PC-3 (cell line): ENCODE measurements around the gene METTL1. TPM values are rescaled to one million over a fixed set of nuclear protein-coding genes. Genes with fewer than 3 reads are reported as not detected.

Experiments
- ATAC-seq: fragments of 200-7000 bp; cut with Tn5 transposase; 2 replicates; pipeline ENCODE4 v1.9.1; 2020; ENCODE audit warnings: mild to moderate bottlenecking, moderate library complexity
- BruUV-seq: library from RNA; stranded (reverse); fragments of 400-500 nt; replicated peaks from 2 replicates; lab custom pipeline; 2021; lab: Mats Ljungman, UMichigan
- CTCF ChIA-PET: fragments of 300-600 bp; sonication (Branson Sonifier 250); formaldehyde crosslinking; loops from one replicate; lab custom pipeline; 2022; ENCODE audit warnings: antibody characterized with exemption; lab: Charles Lee
- POLR2A ChIA-PET: fragments of 300-600 bp; sonication (Branson Sonifier 250); formaldehyde crosslinking; loops from one replicate; lab custom pipeline; 2022; ENCODE audit warnings: antibody characterized with exemption; ENCODE audit not compliant: unreplicated experiment; lab: Charles Lee
- DNase-seq: peaks from one replicate; pipeline ENCODE4 v3.0.0-alpha.2; 2015
- H2AFZ ChIP-seq: fragments of 300-600 bp; sonication (generic); 2 replicates; pipeline ENCODE4 v1.6.0; 2016; ENCODE audit warnings: antibody characterized with exemption, low read length
- H3F3A ChIP-seq: fragments of 300-600 bp; sonication (generic); one replicate; pipeline ENCODE4 v1.6.0; 2017; ENCODE audit warnings: antibody characterized with exemption, low read length, control low read depth, mild to moderate bottlenecking; ENCODE audit not compliant: unreplicated experiment
- H3K27ac ChIP-seq: fragments of 300-600 bp; sonication (generic); 2 replicates; pipeline ENCODE4 v1.5.1; 2016; ENCODE audit warnings: mild to moderate bottlenecking, low read length
- H3K27me3 ChIP-seq: fragments of 300-600 bp; sonication (generic); 2 replicates; pipeline ENCODE4 v1.6.1; 2016; ENCODE audit warnings: low read length, mixed read lengths
- H3K36me3 ChIP-seq: fragments of 300-600 bp; sonication (generic); 2 replicates; pipeline ENCODE4 v1.6.1; 2016; ENCODE audit warnings: low read depth, mixed run types, low read length, mixed read lengths
- H3K4me1 ChIP-seq: fragments of 300-600 bp; sonication (generic); 2 replicates; pipeline ENCODE4 v1.5.1; 2016; ENCODE audit warnings: low read length; ENCODE audit not compliant: insufficient read depth
- H3K4me2 ChIP-seq: fragments of 300-600 bp; sonication (generic); 2 replicates; pipeline ENCODE4 v1.6.0; 2016; ENCODE audit warnings: low read length
- H3K4me3 ChIP-seq: fragments of 300-600 bp; sonication (generic); 2 replicates; pipeline ENCODE4 v1.5.1; 2016; ENCODE audit warnings: mild to moderate bottlenecking, low read length, mixed read lengths
- H3K79me2 ChIP-seq: fragments of 300-600 bp; sonication (generic); 2 replicates; pipeline ENCODE4 v1.6.1; 2017; ENCODE audit warnings: low read length, mixed read lengths
- H3K9ac ChIP-seq: fragments of 300-600 bp; sonication (generic); 2 replicates; pipeline ENCODE4 v1.6.0; 2016; ENCODE audit warnings: mild to moderate bottlenecking, low read length
- H3K9me2 ChIP-seq: fragments of 300-600 bp; sonication (generic); replicated peaks from 2 replicates; pipeline ENCODE4 v1.6.1; 2016; ENCODE audit warnings: mixed run types, low read length, mixed read lengths
- H3K9me3 ChIP-seq: fragments of 300-600 bp; sonication (generic); 2 replicates; pipeline ENCODE4 v1.6.1; 2016; ENCODE audit warnings: low read length, mixed read lengths
- H4K20me1 ChIP-seq: fragments of 300-600 bp; sonication (generic); 2 replicates; pipeline ENCODE4 v1.6.1; 2016; ENCODE audit warnings: low read length, mixed read lengths
- EZH2 ChIP-seq: fragments of 300-600 bp; sonication (generic); IDR thresholded peaks from one replicate; pipeline ENCODE4 v1.6.1; 2017; ENCODE audit warnings: antibody characterized with exemption, mild to moderate bottlenecking, low read length; ENCODE audit not compliant: unreplicated experiment
- EZH2phosphoT487 ChIP-seq: fragments of 300-600 bp; sonication (generic); IDR thresholded peaks from 2 replicates; pipeline ENCODE4 v1.6.1; 2018; ENCODE audit warnings: mild to moderate bottlenecking, antibody characterized with exemption, low read length, borderline replicate concordance
- intact Hi-C: fragments of 100-400 bp; cut with micrococcal nuclease; formaldehyde crosslinking; loops from 2 replicates; pipeline ENCODE4 v1.9.0; 2023
- total RNA-seq: library from RNA; depleted of rRNA; stranded (reverse); fragments of >200 nt; gene quantifications from 2 replicates; pipeline ENCODE4 v1.2.3, GENCODE V29; 2014
- TF ChIP-seq, protein P1 (sequence below): fragments of 300-600 bp; sonication (generic); conservative IDR thresholded peaks from 2 replicates; pipeline ENCODE4 v1.5.1; 2017; ENCODE audit warnings: antibody characterized with exemption, low read depth, mild to moderate bottlenecking, low read length

METTL1 gene
- total RNA-seq, 1 experiment from 2014 or later, result 29.8 TPM

DNA sequence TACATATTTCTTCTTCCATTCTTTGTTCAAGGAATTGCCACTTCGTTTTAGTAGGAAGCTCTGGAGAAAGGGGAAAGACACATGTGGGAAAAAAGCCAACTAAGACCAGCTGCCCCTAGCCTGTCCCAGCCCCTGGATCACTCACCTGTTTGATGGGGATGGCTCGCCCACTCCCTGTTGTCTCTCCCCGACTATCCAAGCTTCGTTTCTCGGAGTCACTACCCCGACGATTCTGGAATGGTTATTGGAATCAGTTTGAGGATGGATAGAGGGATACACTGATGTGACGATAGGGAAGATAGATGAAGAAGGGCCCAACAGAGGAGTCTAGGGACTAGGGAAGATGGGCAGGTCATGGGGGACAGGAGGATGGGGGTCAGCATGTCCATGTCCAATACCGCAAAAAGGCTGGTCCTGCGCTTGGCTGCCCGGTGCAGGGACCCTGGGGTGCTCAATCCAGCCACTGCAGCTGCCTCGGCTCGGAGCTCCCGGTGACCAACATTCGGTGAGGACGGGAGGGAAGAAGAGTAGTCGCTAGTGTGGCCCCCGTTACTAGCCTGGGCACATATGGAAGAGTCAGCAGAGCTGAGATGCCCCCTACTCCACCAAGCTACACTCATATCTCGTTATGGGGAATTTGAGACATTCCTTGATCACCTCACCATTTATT, 40.4 kb downstream of the METTL1 start:
- H3K9ac ChIP-seq, result no peak overlapping the region
- no TSS peak for BruUV-seq
- no peaks in the 10 kb centered on the region for H3K79me2 ChIP-seq
- peaks cover 18% of the 10 kb centered on the region for H3K27me3 ChIP-seq
- no peaks in the 10 kb centered on the region for H4K20me1 ChIP-seq
- H2AFZ ChIP-seq, result no peak overlapping the region
- no peaks in the 10 kb centered on the region for H3K9me3 ChIP-seq
- no peaks in the 10 kb centered on the region for H3K36me3 ChIP-seq
- TF ChIP-seq EZH2, result no peak
- TF ChIP-seq EZH2phosphoT487, result no peak
- TF ChIP-seq, protein P1, sequence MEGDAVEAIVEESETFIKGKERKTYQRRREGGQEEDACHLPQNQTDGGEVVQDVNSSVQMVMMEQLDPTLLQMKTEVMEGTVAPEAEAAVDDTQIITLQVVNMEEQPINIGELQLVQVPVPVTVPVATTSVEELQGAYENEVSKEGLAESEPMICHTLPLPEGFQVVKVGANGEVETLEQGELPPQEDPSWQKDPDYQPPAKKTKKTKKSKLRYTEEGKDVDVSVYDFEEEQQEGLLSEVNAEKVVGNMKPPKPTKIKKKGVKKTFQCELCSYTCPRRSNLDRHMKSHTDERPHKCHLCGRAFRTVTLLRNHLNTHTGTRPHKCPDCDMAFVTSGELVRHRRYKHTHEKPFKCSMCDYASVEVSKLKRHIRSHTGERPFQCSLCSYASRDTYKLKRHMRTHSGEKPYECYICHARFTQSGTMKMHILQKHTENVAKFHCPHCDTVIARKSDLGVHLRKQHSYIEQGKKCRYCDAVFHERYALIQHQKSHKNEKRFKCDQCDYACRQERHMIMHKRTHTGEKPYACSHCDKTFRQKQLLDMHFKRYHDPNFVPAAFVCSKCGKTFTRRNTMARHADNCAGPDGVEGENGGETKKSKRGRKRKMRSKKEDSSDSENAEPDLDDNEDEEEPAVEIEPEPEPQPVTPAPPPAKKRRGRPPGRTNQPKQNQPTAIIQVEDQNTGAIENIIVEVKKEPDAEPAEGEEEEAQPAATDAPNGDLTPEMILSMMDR, result no peak
- CTCF ChIA-PET, result no interaction called here
- H3K4me2 ChIP-seq, result no peak overlapping the region
- H3F3A ChIP-seq, result no peaks in the 10 kb centered on the region
- ATAC-seq, result no peak
- no peak overlapping the region for H3K27ac ChIP-seq
- intact Hi-C loops, result no loop called here
- no peak for DNase-seq
- 0 out of 2 replicates have a peak, but pooled peaks cover 6% of the 10 kb centered on the region for H3K4me1 ChIP-seq
- H3K4me3 ChIP-seq, result no peak overlapping the region
- no peaks in the 10 kb centered on the region for H3K9me2 ChIP-seq
- POLR2A ChIA-PET, result no interaction called here

DNA sequence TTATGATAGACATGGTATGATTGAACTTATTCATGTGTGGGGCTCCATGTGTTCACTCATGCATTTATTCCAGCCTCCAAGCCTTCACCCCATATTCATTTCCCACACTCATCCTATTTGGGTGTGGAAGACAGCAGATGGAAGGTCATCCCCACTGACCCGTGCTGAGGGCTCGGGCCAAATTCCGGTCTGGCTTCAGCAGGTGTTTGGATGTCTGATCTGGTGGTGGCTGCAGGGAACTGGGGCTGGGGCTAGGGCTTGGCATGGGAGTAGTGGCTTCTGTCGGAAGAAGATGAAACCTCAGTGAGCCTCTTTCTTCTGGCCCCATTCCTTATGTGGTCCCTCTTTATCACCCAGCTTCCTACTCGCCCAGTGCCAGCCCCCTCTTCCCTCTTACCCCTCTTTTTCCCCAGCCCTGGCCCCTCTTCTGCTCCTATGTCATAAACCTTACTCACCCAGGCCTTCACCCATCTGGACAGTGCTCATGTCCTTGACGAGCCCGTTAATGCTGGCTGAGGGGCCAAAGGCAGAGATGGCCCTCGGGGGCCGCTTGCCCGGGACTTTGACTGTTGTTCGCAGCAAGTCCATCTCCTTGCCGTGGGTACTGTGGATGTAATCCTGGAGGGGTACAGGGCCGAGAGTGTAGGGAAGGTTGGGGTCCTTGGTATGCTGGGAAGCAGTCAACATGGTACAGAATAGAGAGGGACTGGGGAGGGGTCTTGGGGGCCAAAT, 41.4 kb downstream of the METTL1 start:
- DNase-seq, result no peak
- POLR2A ChIA-PET, result no interaction called here
- Histone ChIP-seq H3K79me2 (no peaks in the 10 kb centered on the region), H4K20me1 (no peaks in the 10 kb centered on the region), H3K4me2 (no peak overlapping the region), H2AFZ (no peak overlapping the region), H3K9me3 (no peaks in the 10 kb centered on the region), H3K4me3 (no peak overlapping the region), H3F3A (no peaks in the 10 kb centered on the region), H3K27ac (no peak overlapping the region), H3K27me3 (peaks cover 8% of the 10 kb centered on the region; the same call in 1 of the 2 replicates), H3K4me1 (peaks cover 4% of the 10 kb centered on the region; the same call in 1 of the 2 replicates), H3K36me3 (no peaks in the 10 kb centered on the region), H3K9ac (no peak overlapping the region), H3K9me2 (no peaks in the 10 kb centered on the region)
- intact Hi-C loops, result no loop called here
- BruUV-seq, result no TSS peak
- ATAC-seq, result no peak
- CTCF ChIA-PET, result no interaction called here
- TF ChIP-seq, protein P1, result no peak
- no peak for TF ChIP-seq EZH2
- no peak for TF ChIP-seq EZH2phosphoT487

DNA sequence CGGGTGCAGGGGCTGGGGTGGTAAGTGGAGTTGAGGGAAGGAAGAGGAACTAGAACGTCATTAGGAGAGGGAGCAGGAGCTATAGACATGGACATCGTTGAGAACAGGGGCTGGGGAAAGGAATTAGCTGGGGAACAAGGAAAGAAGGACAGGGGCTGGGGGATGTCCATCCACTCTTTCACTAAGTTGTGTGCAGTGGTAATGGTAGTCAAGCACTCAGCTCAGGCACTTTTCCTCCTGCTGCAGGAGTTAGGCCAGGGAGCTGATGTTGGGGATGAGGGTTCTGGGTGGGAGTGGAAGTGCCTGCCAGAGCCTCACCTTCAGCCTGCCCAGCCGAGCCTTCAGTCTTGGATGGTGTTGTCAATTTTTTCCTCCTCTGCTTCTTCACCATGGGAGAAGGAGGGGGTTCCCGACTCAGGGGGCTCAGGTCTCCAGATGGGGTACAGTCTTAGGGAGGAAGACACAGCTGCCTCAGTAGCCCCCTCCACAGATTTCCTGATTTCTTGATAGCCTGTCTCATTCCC, 42.5 kb downstream of the METTL1 start:
- ChIA-PET POLR2A (no interaction called here), CTCF (no interaction called here)
- ATAC-seq (no peak), DNase-seq (no peak)
- Histone ChIP-seq H3K27me3 (no peaks in the 10 kb centered on the region), H3F3A (no peaks in the 10 kb centered on the region), H3K27ac (no peak overlapping the region), H3K79me2 (no peaks in the 10 kb centered on the region), H3K4me1 (peaks cover 4% of the 10 kb centered on the region; the same call in 1 of the 2 replicates), H3K9me2 (no peaks in the 10 kb centered on the region), H2AFZ (no peak overlapping the region), H3K4me3 (no peak overlapping the region), H3K9ac (no peak overlapping the region), H3K4me2 (no peak overlapping the region), H4K20me1 (no peaks in the 10 kb centered on the region), H3K36me3 (no peaks in the 10 kb centered on the region), H3K9me3 (no peaks in the 10 kb centered on the region)
- no TSS peak for BruUV-seq
- intact Hi-C loops, result no loop called here
- TF ChIP-seq EZH2phosphoT487 (no peak), EZH2 (no peak)
- TF ChIP-seq, protein P1, result no peak
